GM23338 (cell line): ENCODE data around the gene HMGN3.

ENCODE experiments used
- CREB1 ChIP-seq: fragments of 250-450 bp; sonication (Bioruptor Pico); IDR thresholded peaks from 2 replicates; pipeline ENCODE4 v1.5.0; 2020; ENCODE audit warnings: low read depth, mild to moderate bottlenecking, moderate library complexity
- EZH2 ChIP-seq: fragments of 200-600 bp; sonication (generic); IDR thresholded peaks from one replicate; pipeline ENCODE4 v1.8.0; 2017; ENCODE audit warnings: antibody characterized with exemption, mild to moderate bottlenecking, low read depth; ENCODE audit not compliant: unreplicated experiment
- EZH2phosphoT487 ChIP-seq: fragments of 200-600 bp; sonication (generic); IDR thresholded peaks from one replicate; pipeline ENCODE4 v1.8.1; 2018; ENCODE audit warnings: antibody characterized with exemption; ENCODE audit not compliant: unreplicated experiment
- JUNB ChIP-seq: IDR thresholded peaks from one replicate; pipeline ENCODE4 v1.6.1; 2016; ENCODE audit warnings: antibody characterized with exemption; ENCODE audit not compliant: unreplicated experiment
- POLR2AphosphoS5 ChIP-seq: IDR thresholded peaks from 2 replicates; pipeline ENCODE4 v1.6.1; 2016; ENCODE audit warnings: antibody characterized with exemption, low read depth
- ZNF114 ChIP-seq: fragments of 250-450 bp; sonication (Bioruptor Pico); IDR thresholded peaks from 2 replicates; pipeline ENCODE4 v1.5.0; 2020; ENCODE audit warnings: mild to moderate bottlenecking, moderate library complexity
- ZNF331 ChIP-seq: fragments of 250-450 bp; sonication (Bioruptor Pico); IDR thresholded peaks from 2 replicates; pipeline ENCODE4 v1.5.0; 2020; ENCODE audit warnings: low read depth, mild to moderate bottlenecking, moderate library complexity
- TF ChIP-seq, protein P1 (sequence below): IDR thresholded peaks from one replicate; pipeline ENCODE4 v1.6.1; 2018; ENCODE audit warnings: antibody characterized with exemption; ENCODE audit not compliant: unreplicated experiment
- TF ChIP-seq, protein P2 (sequence below), 2 experiments: fragments of 200-600 bp in 1 of 2; sonication (generic) in 1 of 2; conservative IDR thresholded peaks; 2 replicates each; pipeline versions ENCODE4 v1.5.1 to v1.6.1; 2016 to 2017; ENCODE audit warnings: antibody characterized with exemption in 2 of 2, low read depth in 2 of 2, mild to moderate bottlenecking in 2 of 2, moderate library complexity in 1 of 2
- TF ChIP-seq, protein P3 (sequence below): IDR thresholded peaks from 2 replicates; pipeline ENCODE4 v1.6.1; 2016; ENCODE audit warnings: antibody characterized with exemption
- TF ChIP-seq, protein P4 (sequence below): fragments of 250-450 bp; sonication (Bioruptor Pico); IDR thresholded peaks from 2 replicates; pipeline ENCODE4 v1.5.0; 2020; ENCODE audit warnings: mild to moderate bottlenecking, moderate library complexity

DNA sequence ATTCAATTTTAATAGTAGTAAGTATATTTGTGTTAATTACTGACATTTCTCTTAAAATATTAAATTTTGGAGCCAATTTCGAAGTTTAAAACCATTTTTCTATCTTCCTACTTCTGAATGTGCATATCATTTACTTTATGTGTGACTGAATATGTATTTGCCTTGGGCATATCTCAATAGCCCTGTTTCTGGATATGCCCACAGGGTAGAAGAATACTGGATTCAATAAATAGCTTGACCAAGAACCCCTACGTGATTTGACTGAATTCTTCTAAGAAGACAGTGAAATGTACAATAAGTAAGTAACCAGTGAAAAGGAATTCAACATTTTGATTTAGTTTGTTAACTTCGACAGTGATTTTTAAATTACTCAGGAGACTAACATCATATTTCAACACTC lies 7.8 kb downstream of the HMGN3 start:
- TF ChIP-seq, protein P1, sequence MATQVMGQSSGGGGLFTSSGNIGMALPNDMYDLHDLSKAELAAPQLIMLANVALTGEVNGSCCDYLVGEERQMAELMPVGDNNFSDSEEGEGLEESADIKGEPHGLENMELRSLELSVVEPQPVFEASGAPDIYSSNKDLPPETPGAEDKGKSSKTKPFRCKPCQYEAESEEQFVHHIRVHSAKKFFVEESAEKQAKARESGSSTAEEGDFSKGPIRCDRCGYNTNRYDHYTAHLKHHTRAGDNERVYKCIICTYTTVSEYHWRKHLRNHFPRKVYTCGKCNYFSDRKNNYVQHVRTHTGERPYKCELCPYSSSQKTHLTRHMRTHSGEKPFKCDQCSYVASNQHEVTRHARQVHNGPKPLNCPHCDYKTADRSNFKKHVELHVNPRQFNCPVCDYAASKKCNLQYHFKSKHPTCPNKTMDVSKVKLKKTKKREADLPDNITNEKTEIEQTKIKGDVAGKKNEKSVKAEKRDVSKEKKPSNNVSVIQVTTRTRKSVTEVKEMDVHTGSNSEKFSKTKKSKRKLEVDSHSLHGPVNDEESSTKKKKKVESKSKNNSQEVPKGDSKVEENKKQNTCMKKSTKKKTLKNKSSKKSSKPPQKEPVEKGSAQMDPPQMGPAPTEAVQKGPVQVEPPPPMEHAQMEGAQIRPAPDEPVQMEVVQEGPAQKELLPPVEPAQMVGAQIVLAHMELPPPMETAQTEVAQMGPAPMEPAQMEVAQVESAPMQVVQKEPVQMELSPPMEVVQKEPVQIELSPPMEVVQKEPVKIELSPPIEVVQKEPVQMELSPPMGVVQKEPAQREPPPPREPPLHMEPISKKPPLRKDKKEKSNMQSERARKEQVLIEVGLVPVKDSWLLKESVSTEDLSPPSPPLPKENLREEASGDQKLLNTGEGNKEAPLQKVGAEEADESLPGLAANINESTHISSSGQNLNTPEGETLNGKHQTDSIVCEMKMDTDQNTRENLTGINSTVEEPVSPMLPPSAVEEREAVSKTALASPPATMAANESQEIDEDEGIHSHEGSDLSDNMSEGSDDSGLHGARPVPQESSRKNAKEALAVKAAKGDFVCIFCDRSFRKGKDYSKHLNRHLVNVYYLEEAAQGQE = no peak
- TF ChIP-seq, protein P2, sequence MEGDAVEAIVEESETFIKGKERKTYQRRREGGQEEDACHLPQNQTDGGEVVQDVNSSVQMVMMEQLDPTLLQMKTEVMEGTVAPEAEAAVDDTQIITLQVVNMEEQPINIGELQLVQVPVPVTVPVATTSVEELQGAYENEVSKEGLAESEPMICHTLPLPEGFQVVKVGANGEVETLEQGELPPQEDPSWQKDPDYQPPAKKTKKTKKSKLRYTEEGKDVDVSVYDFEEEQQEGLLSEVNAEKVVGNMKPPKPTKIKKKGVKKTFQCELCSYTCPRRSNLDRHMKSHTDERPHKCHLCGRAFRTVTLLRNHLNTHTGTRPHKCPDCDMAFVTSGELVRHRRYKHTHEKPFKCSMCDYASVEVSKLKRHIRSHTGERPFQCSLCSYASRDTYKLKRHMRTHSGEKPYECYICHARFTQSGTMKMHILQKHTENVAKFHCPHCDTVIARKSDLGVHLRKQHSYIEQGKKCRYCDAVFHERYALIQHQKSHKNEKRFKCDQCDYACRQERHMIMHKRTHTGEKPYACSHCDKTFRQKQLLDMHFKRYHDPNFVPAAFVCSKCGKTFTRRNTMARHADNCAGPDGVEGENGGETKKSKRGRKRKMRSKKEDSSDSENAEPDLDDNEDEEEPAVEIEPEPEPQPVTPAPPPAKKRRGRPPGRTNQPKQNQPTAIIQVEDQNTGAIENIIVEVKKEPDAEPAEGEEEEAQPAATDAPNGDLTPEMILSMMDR (conservative IDR thresholded peaks at IDR 0.05; ENCODE audit: low read depth in 2 of 2) = no peak
- TF ChIP-seq POLR2AphosphoS5 (no peak), ZNF331 (CRISPR knock-in tag) (no peak), EZH2phosphoT487 (no peak), EZH2 (no peak), JUNB (no peak), CREB1 (CRISPR knock-in tag) (no peak), ZNF114 (no peak)
- TF ChIP-seq, protein P3, sequence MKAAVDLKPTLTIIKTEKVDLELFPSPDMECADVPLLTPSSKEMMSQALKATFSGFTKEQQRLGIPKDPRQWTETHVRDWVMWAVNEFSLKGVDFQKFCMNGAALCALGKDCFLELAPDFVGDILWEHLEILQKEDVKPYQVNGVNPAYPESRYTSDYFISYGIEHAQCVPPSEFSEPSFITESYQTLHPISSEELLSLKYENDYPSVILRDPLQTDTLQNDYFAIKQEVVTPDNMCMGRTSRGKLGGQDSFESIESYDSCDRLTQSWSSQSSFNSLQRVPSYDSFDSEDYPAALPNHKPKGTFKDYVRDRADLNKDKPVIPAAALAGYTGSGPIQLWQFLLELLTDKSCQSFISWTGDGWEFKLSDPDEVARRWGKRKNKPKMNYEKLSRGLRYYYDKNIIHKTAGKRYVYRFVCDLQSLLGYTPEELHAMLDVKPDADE = no peak
- TF ChIP-seq, protein P4, sequence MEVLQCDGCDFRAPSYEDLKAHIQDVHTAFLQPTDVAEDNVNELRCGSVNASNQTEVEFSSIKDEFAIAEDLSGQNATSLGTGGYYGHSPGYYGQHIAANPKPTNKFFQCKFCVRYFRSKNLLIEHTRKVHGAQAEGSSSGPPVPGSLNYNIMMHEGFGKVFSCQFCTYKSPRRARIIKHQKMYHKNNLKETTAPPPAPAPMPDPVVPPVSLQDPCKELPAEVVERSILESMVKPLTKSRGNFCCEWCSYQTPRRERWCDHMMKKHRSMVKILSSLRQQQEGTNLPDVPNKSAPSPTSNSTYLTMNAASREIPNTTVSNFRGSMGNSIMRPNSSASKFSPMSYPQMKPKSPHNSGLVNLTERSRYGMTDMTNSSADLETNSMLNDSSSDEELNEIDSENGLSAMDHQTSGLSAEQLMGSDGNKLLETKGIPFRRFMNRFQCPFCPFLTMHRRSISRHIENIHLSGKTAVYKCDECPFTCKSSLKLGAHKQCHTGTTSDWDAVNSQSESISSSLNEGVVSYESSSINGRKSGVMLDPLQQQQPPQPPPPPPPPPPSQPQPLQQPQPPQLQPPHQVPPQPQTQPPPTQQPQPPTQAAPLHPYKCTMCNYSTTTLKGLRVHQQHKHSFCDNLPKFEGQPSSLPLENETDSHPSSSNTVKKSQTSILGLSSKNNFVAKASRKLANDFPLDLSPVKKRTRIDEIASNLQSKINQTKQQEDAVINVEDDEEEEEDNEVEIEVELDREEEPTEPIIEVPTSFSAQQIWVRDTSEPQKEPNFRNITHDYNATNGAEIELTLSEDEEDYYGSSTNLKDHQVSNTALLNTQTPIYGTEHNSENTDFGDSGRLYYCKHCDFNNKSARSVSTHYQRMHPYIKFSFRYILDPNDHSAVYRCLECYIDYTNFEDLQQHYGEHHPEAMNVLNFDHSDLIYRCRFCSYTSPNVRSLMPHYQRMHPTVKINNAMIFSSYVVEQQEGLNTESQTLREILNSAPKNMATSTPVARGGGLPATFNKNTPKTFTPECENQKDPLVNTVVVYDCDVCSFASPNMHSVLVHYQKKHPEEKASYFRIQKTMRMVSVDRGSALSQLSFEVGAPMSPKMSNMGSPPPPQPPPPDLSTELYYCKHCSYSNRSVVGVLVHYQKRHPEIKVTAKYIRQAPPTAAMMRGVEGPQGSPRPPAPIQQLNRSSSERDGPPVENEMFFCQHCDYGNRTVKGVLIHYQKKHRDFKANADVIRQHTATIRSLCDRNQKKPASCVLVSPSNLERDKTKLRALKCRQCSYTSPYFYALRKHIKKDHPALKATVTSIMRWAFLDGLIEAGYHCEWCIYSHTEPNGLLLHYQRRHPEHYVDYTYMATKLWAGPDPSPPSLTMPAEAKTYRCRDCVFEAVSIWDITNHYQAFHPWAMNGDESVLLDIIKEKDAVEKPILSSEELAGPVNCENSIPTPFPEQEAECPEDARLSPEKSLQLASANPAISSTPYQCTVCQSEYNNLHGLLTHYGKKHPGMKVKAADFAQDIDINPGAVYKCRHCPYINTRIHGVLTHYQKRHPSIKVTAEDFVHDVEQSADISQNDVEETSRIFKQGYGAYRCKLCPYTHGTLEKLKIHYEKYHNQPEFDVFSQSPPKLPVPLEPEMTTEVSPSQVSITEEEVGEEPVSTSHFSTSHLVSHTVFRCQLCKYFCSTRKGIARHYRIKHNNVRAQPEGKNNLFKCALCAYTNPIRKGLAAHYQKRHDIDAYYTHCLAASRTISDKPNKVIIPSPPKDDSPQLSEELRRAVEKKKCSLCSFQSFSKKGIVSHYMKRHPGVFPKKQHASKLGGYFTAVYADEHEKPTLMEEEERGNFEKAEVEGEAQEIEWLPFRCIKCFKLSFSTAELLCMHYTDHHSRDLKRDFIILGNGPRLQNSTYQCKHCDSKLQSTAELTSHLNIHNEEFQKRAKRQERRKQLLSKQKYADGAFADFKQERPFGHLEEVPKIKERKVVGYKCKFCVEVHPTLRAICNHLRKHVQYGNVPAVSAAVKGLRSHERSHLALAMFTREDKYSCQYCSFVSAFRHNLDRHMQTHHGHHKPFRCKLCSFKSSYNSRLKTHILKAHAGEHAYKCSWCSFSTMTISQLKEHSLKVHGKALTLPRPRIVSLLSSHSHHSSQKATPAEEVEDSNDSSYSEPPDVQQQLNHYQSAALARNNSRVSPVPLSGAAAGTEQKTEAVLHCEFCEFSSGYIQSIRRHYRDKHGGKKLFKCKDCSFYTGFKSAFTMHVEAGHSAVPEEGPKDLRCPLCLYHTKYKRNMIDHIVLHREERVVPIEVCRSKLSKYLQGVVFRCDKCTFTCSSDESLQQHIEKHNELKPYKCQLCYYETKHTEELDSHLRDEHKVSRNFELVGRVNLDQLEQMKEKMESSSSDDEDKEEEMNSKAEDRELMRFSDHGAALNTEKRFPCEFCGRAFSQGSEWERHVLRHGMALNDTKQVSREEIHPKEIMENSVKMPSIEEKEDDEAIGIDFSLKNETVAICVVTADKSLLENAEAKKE (CRISPR knock-in tag) = no peak
